ENCODE data around the gene PSMD13. TPM values are rescaled to one million over a fixed set of nuclear protein-coding genes. Genes with fewer than 3 reads are reported as not detected.
"Not testable (repeated sequence)": the region's sequence is repeated elsewhere in the genome, so short reads cannot be mapped to it uniquely, and the experiment has no call there.

Gene PSMD13
- total RNA-seq, 4 donors from 2014 or later = 64.7 to 111 (median 77.7) TPM

GRCh38 chr11:232783-233565 lies 3.8 kb upstream of the PSMD13 start:
- Histone ChIP-seq H3K27ac (no peak overlapping the region), H3K27me3 (no peaks in the 10 kb centered on the region), H3K9me3 (no peaks in the 10 kb centered on the region), H3K36me3 (no peaks in the 10 kb centered on the region), H3K4me1 (peaks cover 12 to 13% of the 10 kb centered on the region in 2 donors), H3K4me3 (replicated peaks in 1 of 3) (no peak overlapping the region)
- no peak for DNase-seq
- TF ChIP-seq, protein P1, sequence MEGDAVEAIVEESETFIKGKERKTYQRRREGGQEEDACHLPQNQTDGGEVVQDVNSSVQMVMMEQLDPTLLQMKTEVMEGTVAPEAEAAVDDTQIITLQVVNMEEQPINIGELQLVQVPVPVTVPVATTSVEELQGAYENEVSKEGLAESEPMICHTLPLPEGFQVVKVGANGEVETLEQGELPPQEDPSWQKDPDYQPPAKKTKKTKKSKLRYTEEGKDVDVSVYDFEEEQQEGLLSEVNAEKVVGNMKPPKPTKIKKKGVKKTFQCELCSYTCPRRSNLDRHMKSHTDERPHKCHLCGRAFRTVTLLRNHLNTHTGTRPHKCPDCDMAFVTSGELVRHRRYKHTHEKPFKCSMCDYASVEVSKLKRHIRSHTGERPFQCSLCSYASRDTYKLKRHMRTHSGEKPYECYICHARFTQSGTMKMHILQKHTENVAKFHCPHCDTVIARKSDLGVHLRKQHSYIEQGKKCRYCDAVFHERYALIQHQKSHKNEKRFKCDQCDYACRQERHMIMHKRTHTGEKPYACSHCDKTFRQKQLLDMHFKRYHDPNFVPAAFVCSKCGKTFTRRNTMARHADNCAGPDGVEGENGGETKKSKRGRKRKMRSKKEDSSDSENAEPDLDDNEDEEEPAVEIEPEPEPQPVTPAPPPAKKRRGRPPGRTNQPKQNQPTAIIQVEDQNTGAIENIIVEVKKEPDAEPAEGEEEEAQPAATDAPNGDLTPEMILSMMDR (IDR thresholded peaks at IDR 0.05) = no peak
- TF ChIP-seq POLR2A (IDR thresholded peaks at IDR 0.05) = no peak
- intact Hi-C loops (cut with DNase I) = no loop called here
- WGBS, 2 donors = 90 to 93% methylated on average over 19 to 20 of the region's 20 CpGs

- Histone ChIP-seq H3K9me3 (no peaks in the 10 kb centered on the region), H3K4me1 (peaks cover 17 to 18% of the 10 kb centered on the region in 2 donors), H3K27ac (no peak overlapping the region), H3K27me3 (no peaks in the 10 kb centered on the region), H3K4me3 (replicated peaks in 1 of 3) (no peak overlapping the region), H3K36me3 (peaks cover 0 to 5% of the 10 kb centered on the region in 2 donors)
- DNase-seq = no peak
- WGBS, 2 donors = 83 to 85% methylated on average over 8 of the region's 8 CpGs
- TF ChIP-seq POLR2A (IDR thresholded peaks at IDR 0.05) = no peak
- TF ChIP-seq, protein P1 (IDR thresholded peaks at IDR 0.05) = no peak
- intact Hi-C loops (cut with DNase I) = loop anchor here (5.0 kb wide), 1 partner anchor 33 kb away; no protein-coding TSS in a partner anchor
Measured at GRCh38 chr11:235180-235579, 1.6 kb upstream of the PSMD13 start.

DNA sequence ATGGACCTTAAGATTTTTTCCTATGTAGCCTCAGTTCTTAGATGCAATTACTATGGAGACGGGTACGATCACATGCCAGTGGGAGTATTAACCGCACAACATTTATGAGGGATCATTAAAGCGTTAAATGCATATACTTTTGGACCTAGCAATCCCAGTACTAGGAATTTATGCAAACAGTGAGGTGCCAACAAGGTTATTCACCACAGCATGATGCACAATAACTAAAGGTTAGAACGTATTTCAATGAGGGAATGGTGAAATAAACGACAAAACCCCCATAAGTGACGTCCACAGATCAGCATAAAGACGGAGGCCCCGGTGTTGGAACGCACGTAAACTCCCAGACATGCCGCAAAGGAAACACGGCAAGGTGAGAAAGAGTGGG lies 1.2 kb upstream of the PSMD13 start:
- Histone ChIP-seq H3K27me3 (no peaks in the 10 kb centered on the region), H3K4me1 (peaks cover 17 to 18% of the 10 kb centered on the region in 2 donors), H3K9me3 (no peaks in the 10 kb centered on the region), H3K4me3 (replicated peaks in 1 of 3) (peak overlapping the region; percentile 61 to 93 (median 71)), H3K36me3 (peaks cover 0 to 5% of the 10 kb centered on the region in 2 donors), H3K27ac (peak overlapping the region; percentile 70 to 96 (median 72))
- DNase-seq = no peak
- intact Hi-C loops (cut with DNase I) = loop anchor here (5.0 kb wide), 1 partner anchor 33 kb away; no protein-coding TSS in a partner anchor
- 6 to 7% methylated on average over 13 of the region's 13 CpGs for WGBS, 2 donors
- TF ChIP-seq, protein P1 (IDR thresholded peaks at IDR 0.05) = no peak
- TF ChIP-seq POLR2A (IDR thresholded peaks at IDR 0.05) = no peak

DNA sequence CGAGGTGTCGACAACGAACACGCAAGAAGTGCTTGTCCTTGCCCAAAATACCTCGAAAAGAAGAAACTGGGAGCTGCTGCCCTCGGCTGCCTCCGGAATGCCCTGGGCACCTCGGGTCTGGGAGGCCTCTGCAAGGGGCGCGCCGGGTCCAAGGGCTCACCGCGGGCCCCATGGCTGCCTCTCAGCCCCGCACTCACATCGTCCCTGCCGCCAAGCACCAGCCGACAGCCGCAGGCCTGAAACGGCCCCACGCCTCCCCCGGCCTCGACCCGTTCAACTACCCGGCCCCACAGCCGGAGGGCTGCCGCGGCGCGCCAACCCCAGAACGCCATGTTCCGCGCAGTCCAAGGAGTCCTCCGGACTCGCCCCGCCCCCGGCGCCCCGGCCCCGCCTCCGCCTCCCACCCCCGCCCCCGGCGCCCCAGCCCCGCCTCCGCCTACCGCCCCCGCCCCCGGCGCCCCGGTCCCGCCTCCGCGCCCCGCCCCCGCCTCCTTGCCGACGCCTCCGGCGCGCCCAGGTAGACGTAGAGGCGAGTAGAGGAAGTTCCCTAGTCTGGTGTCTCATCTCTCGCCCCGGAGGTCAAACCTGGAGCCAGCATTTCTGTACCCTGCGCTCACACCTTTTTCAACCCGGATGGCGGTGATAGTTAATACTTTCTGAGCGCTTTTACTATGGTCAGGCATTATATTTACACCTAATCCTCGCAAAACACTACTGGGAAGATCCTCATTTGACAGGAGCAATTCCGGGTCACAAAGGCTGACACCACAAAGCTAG lies 591 bp upstream of the PSMD13 start, which contains the start of gene SIRT3:
TSS of gene SIRT3 (minus strand) at position 346 of the 777 bp plus-strand sequence. CDS start at position 332, 14 bp downstream.
- peak in 1 of 2 donors; percentile 72 for TF ChIP-seq POLR2A (IDR thresholded peaks at IDR 0.05)
- TF ChIP-seq, protein P1 (IDR thresholded peaks at IDR 0.05) = peak in 4 of 6 experiments; percentile 34 to 63 (median 41)
- H3K4me1 ChIP-seq = peaks cover 17 to 18% of the 10 kb centered on the region in 2 donors
- peak; percentile 83 to 86 for DNase-seq
- peak within 1 kb of the TSS; percentile 73 to 93 (median 83) for H3K4me3 ChIP-seq (replicated peaks in 1 of 3)
- 0 to 2% methylated on average over 19 to 22 of the region's 70 CpGs for WGBS, 2 donors
- peaks cover 0 to 9% of the 10 kb centered on the region in 2 donors for H3K36me3 ChIP-seq
- H3K9me3 ChIP-seq = no peaks in the 10 kb centered on the region
- intact Hi-C loops (cut with DNase I) = loop anchor here (5.0 kb wide), 1 partner anchor 34 kb away; no protein-coding TSS in a partner anchor
- H3K27ac ChIP-seq = peak within 1 kb of the TSS; percentile 96 to 99 (median 96)
- H3K27me3 ChIP-seq = no peaks in the 10 kb centered on the region

DNA sequence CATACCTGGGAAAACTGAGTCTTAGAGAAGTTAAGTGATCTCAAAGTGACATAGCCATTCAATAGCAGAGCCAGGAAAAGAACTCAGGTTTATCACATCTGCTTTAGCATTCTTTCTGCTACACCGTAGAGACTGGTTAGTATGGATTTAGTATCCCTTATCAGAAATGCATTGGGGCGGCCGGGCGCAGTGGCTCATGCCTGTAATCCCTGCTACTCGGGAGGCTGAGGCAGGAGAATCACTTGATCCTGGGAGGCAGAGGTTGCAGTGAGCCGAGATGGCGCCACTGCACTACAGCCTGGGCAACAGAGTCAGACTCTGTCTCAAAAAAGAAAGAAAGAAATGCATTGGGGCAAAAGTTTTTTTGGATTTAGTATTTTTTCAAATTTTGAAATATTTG lies 1.6 kb downstream of the PSMD13 start:
- H3K4me3 ChIP-seq (replicated peaks in 1 of 3) = not testable (repeated sequence)
- intact Hi-C loops (cut with DNase I) = loop anchor here (5.0 kb wide), 1 partner anchor 36 kb away; no protein-coding TSS in a partner anchor
- WGBS, 2 donors = 90 to 91% methylated on average over 7 of the region's 7 CpGs

More for the DNA sequence above, 1.6 kb downstream of the PSMD13 start:
- H3K27ac ChIP-seq, DNase-seq, H3K9me3 ChIP-seq, H3K27me3 ChIP-seq: not testable (repeated sequence)
- H3K4me1 ChIP-seq = peaks cover 17 to 18% of the 10 kb centered on the region in 2 donors
- peaks cover 11 to 13% of the 10 kb centered on the region in 2 donors for H3K36me3 ChIP-seq
